HG03469 (cell line): Measurements from ENCODE around the gene GAB4.
"Not testable (repeated sequence)": the region's sequence is repeated elsewhere in the genome, so short reads cannot be mapped to it uniquely, and the experiment has no call there.

Experiments
- ATAC-seq: cut with Tn5 transposase; IDR thresholded peaks from one replicate; pipeline ENCODE4 v1.9.1; 2021; ENCODE audit warnings: mild to moderate bottlenecking, moderate library complexity, moderate number of reproducible peaks; ENCODE audit not compliant: unreplicated experiment

Gene GAB4

GRCh38 chr22:16960220-16960883, 47.7 kb downstream of the GAB4 start:
- ATAC-seq = no peak

GRCh38 chr22:16959345-16959930, 48.6 kb downstream of the GAB4 start:
- ATAC-seq = no peak

DNA sequence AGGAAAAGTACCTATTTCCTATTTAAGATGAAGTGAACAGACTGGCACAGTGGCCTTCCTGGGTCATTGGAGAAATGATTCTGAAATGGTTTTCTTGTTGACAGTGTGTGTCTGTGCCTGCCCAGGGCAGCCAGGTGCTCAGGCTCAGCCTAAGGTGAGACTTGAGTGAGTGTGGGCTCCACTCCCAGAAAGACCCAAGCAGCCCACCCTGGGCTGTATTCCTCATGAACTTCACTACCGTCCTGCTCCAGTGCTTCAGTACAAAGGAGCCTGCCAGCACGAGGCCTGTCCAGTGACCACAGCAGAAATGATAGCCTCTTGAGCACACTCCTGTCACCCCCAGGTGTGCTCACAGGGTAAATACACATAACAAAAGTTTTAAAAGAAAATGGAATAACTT, 49.5 kb downstream of the GAB4 start:
- no peak for ATAC-seq

DNA sequence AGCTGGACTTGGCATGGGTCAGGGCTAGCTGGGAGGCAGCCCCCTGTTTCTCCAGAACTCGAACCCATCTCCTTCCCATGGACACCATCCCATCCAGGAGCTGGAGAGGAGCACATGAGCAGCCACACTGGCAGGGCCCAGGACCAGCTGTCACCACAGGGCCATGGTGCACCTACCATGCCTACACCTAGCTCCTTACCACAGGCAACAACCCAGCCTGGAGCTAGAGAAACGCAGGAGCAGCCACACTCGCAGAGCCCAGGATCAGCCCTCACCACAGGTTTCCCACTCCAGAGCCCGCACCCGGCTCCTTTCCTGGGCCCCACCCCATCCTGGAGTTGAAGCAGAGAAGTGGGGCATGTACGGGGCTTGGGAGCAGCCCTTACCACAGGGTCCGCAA, 50.2 kb downstream of the GAB4 start:
- ATAC-seq = no peak

DNA sequence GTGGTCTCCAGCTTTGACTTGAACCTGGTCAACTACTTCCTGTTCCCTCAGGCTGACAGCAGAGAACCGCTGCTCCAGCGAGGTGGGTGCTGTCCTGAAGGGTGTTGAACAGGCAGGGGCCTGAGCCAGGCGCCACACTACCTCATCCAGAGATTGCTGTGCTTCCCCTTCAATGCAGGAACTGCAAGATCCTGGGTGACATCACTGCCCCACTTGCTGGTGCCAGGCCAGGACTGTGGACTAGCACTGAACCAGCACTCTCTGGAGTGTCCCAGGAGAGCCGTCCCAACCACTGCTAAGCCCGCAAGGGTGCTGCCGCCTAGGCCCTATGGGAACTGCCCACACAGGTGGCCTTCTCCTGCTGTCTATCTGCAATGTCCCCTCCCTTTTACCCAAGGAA, 51.7 kb downstream of the GAB4 start:
- ATAC-seq = no peak

DNA sequence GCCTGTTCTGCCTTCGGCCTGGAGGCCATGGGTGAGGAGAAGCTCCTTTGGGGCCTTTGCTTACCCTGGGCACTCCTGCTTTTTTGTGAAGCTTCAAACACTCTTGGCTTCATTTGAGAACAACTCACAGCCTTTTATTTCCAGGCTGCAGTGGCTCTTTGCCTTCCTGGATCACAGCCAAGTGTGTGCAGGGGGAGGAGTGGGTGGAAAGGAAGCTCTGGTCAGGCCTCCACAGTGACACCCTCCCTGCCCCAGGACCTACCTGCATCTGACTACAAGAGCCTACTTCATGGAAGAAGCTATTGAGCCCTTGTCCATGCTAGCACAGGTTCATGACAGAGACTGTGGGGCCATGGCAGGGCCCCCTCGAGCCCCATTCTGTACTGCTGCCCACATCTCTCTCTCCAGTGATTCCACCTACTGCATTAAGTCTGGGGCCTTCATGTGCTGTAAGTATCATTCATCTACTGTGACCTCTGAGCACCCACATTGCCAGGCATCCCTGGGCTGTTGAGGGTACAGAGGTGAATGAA, 52.3 kb downstream of the GAB4 start:
- no peak for ATAC-seq

- ATAC-seq = no peak
Observed at GRCh38 chr22:16955081-16955480, 52.9 kb downstream of the GAB4 start.

- ATAC-seq = no peak
Observed at GRCh38 chr22:16954060-16954403, 54.0 kb downstream of the GAB4 start.

DNA sequence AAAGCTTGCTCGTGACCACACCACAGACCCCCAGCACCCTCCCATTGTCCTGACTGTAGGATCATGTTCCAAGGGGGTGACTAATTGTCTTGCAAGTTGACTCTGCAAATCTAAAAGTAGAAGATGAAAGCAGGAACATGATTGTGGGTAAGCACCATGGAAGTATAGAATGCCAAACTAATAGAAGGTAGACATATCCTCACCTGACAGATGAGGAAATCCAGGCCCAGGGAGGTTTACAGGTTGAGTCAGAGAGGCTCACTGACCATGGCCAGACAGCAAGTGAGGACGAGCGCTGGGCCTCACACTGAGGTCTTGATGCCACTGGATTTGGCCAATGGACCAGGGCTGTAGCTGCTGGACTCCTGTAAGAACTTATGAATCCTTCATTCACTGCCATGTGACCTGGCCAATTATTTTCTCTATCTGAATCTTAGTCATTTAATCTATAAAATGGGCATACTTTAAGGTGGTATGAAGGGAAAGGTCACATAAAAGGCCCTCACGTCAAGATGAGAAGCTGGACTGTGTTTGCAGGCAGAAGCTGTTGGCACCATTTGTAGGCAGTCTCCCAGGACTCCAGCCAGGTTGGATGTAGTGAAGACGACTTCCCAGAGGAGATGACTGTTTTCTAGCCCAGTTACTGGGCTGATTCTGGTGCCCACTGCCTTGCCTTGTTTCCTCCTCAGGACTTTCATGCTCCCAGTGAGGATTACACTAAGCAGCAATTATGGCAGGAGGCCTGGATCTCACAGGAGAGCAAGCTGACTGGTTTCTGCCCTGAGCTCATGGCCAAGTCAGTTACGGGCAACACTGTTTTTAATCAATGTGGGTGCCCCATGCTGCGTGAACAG, 54.6 kb downstream of the GAB4 start:
- no peak for ATAC-seq

- ATAC-seq = no peak
Observed at GRCh38 chr22:16949561-16949960, 58.5 kb downstream of the GAB4 start.

DNA sequence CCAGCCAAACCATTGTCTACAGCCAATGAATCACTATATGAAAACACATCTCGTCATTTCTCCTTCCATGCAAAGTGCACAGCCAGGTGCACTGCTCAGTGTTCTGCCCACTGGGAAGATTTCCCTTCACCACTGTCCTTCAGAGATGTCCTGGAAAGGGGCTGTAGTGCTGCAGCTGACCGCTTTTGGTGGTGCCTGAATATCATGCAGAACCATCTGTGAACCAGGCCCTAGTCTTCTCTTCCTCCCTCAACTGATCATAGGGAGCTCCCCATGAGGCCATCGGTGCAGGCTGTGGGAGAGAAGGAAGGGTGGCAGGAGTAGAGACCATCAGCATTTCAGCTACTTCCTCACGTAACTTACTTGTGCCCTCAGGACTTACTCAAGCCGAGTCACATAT, 70.2 kb downstream of the GAB4 start:
- ATAC-seq = no peak

DNA sequence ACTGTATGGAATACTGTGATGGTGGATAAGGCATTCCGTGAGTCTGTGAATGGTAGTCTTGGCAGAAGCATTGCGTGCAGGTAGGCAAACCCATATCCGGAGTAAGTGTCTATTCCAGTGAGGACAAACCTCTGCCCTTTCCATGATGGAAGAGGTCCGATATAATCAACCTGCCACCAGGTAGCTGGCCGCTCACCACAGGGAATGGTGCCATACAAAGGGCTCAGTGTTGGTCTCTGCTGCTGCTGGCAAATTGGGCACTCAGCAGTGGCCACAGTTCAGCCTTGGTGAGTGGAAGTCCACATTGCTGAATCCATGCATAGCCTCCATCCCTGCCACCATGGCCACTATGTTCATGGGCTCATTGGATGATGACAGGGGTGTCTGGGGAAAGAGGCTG, 70.8 kb downstream of the GAB4 start:
- ATAC-seq = not testable (repeated sequence)

DNA sequence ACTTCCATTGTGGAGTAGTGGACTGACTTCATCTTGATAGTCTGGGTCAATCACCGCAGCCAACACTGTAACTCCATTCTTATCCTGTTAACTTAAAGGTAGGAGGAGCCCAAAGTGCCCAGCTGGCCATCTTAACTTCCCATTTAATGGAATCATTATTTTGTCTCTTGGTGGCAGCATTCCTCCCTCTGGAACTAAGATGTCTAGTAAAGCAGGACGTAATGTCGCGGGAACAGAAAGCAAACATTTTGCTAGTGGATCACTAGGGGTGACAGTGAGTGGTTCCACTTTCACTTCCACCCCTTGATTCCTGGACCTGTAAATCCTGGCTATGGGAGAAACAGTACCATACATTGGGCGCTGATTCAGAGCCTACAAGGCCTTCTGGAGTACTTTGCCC, 71.4 kb downstream of the GAB4 start:
- no peak for ATAC-seq

GRCh38 chr22:16935209-16935608, 72.8 kb downstream of the GAB4 start:
- ATAC-seq = no peak

GRCh38 chr22:16933291-16934282, 74.4 kb downstream of the GAB4 start:
- ATAC-seq = no peak

- ATAC-seq = no peak
Observed at GRCh38 chr22:16932577-16932976, 75.4 kb downstream of the GAB4 start.

- ATAC-seq = no peak
Observed at GRCh38 chr22:16925407-16925966, 82.5 kb downstream of the GAB4 start.

DNA sequence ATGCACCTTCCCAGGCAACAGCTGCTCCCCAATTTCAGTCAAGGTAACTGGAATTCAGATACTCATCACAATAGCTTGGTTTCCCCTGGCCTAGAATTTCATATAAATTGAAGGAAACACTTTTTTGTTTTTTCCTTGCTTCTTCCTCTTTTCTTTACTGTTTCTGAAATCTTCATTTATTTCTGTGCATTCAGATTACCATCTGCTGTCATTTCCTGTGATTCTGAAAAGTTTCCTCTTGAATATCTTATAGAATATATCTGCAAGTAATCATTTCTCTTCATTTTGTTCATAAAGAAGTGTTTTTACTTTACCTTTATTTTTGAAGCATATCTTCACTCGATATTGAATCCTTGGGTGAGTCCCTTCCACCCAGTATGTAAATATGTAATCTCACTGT, 85.3 kb downstream of the GAB4 start:
- no peak for ATAC-seq

DNA sequence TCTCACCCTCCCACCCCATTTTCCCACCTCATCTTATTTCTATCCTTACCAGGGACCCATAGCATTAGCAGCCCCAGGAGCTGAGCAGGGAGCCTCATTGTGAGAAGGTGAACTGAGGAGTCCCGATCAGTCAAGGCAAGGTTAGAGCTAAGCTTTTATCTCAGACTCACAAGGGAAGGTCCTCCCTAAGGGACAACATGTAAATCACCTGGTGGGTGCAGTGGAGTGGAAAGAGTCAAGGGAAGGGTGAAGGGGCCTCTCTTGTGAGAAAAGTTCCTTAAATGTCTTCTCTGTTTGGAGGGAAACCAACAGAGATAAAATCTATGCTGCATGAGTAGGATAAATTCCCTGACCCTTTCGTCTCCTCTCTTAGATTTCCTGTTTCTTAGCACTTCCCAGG, 85.9 kb downstream of the GAB4 start:
- ATAC-seq = no peak
